ENCODE data around the gene ECPAS. TPM values are rescaled to one million over a fixed set of nuclear protein-coding genes. Genes with fewer than 3 reads are reported as not detected.

The ECPAS gene
- total RNA-seq, 1 experiment from 2014 or later: 69.4 TPM

DNA sequence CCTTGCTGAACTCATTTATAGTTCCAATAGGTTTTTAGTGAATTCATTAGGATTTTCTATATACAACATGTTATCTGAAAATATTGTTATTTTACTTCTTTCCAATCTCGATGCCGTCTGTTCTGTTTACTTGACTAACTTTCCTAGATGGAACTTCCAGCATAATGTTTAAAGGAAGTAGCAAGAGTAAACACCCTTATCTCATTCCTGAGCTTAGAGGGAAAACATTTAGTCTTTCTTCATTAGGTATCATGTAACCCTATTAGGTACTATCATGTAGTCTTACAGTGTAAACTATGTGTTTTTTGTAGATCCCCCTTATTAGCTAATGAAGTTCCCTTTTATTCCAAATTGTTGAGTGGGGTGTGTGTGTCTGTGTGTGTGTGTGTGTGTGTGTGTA, 131.6 kb downstream of the ECPAS start:
- ChIA-PET POLR2A (no interaction called here), CTCF (no interaction called here)
- Histone ChIP-seq H3K27me3 (ENCODE audit: control insufficient read depth, insufficient read depth, low read length) (no peaks in the 10 kb centered on the region), H3K9me3 (ENCODE audit: control insufficient read depth, insufficient read depth, low read depth, low read length) (no peaks in the 10 kb centered on the region), H3K4me1 (ENCODE audit: control insufficient read depth, insufficient read depth, low read length) (peaks cover 7% of the 10 kb centered on the region; the same call in 1 of the 2 replicates), H3K36me3 (ENCODE audit: control insufficient read depth, insufficient read depth, low read length) (no peaks in the 10 kb centered on the region), H3K4me3 (ENCODE audit: low read depth in 2 of 2, low read length in 2 of 2) (no peak overlapping the region), H3K27ac (ENCODE audit: low read length) (no peak overlapping the region)
- in situ Hi-C loops (cut with HindIII; ENCODE audit: low pct_unique_long_range_greater_than_20kb, low sequenced_read_pairs): no loop called here
- DNase-seq (ENCODE audit: low read depth, low spot score): no peak
- ATAC-seq: no peak
- intact Hi-C loops (cut with micrococcal nuclease; ENCODE audit: unreplicated experiment): no loop called here
- no TSS peak for BruUV-seq (replicated peaks)
- TF ChIP-seq CTCF (IDR thresholded peaks at IDR 0.05) (no peak), POLR2AphosphoS5 (IDR thresholded peaks at IDR 0.05; ENCODE audit: low read depth, low read length) (no peak), TCF7L2 (IDR thresholded peaks at IDR 0.05; ENCODE audit: low read depth, low read length) (no peak), SIN3A (IDR thresholded peaks at IDR 0.05; ENCODE audit: borderline replicate concordance, insufficient read depth, low read depth, low read length) (no peak), REST (IDR thresholded peaks at IDR 0.05; ENCODE audit: insufficient read depth in 1 of 2, low read depth in 2 of 2, low read length in 1 of 2) (no peak)

DNA sequence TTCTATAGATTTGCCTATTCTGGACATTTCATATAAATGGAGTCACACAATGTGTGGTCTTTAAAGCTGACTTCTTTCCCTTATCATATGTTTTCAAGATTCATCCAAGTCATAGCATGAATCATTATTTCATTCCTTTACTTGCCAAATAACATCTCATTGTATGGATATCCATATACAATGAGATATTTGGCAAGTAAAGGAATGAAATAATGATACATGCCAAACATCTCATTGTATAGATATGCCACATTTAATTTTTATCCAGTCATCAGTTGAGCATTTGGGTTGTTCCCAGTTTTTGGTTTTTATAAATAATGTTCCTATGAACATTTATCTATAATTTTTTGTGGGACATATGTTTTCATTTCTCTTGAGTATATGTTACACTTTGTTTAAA, 133.6 kb downstream of the ECPAS start:
- no peak for ATAC-seq
- H3K27me3 ChIP-seq (ENCODE audit: control insufficient read depth, insufficient read depth, low read length): no peaks in the 10 kb centered on the region
- TF ChIP-seq REST (IDR thresholded peaks at IDR 0.05; ENCODE audit: insufficient read depth in 1 of 2, low read depth in 2 of 2, low read length in 1 of 2): no peak
- TF ChIP-seq TCF7L2 (IDR thresholded peaks at IDR 0.05; ENCODE audit: low read depth, low read length): no peak
- no peak for TF ChIP-seq SIN3A (IDR thresholded peaks at IDR 0.05; ENCODE audit: borderline replicate concordance, insufficient read depth, low read depth, low read length)
- no peak for TF ChIP-seq CTCF (IDR thresholded peaks at IDR 0.05)
- TF ChIP-seq POLR2AphosphoS5 (IDR thresholded peaks at IDR 0.05; ENCODE audit: low read depth, low read length): no peak
- no peak overlapping the region for H3K27ac ChIP-seq (ENCODE audit: low read length)
- ChIA-PET CTCF (no interaction called here), POLR2A (no interaction called here)
- peaks cover 4% of the 10 kb centered on the region; the same call in 1 of the 2 replicates for H3K4me1 ChIP-seq (ENCODE audit: control insufficient read depth, insufficient read depth, low read length)
- intact Hi-C loops (cut with micrococcal nuclease; ENCODE audit: unreplicated experiment): no loop called here
- no TSS peak for BruUV-seq (replicated peaks)
- DNase-seq (ENCODE audit: low read depth, low spot score): no peak
- in situ Hi-C loops (cut with HindIII; ENCODE audit: low pct_unique_long_range_greater_than_20kb, low sequenced_read_pairs): no loop called here
- no peak overlapping the region for H3K4me3 ChIP-seq (ENCODE audit: low read depth in 2 of 2, low read length in 2 of 2)
- no peaks in the 10 kb centered on the region for H3K36me3 ChIP-seq (ENCODE audit: control insufficient read depth, insufficient read depth, low read length)
- no peaks in the 10 kb centered on the region for H3K9me3 ChIP-seq (ENCODE audit: control insufficient read depth, insufficient read depth, low read depth, low read length)
